Calu3 (cell line): ENCODE results near the gene CYP2C19. TPM values are rescaled to one million over a fixed set of nuclear protein-coding genes. Genes with fewer than 3 reads are reported as not detected.

Experiments used
- BruUV-seq: library from RNA; stranded (reverse); fragments of 400-500 nt; replicated peaks from 2 replicates; lab custom pipeline; 2021; lab: Mats Ljungman, UMichigan
- CTCF ChIA-PET: fragments of 300-600 bp; sonication (Branson Sonifier 250); formaldehyde crosslinking; loops from one replicate; lab custom pipeline; 2022; ENCODE audit warnings: antibody characterized with exemption; lab: Charles Lee
- DNase-seq: peaks from one replicate; pipeline ENCODE4 v3.0.0; 2022
- H3K27ac Mint-ChIP-seq: one replicate; pipeline ENCODE4 v1.8.0; 2022; ENCODE audit warnings: mixed read lengths; ENCODE audit not compliant: unreplicated experiment
- H3K27me3 Mint-ChIP-seq: one replicate; pipeline ENCODE4 v1.8.0; 2022; ENCODE audit warnings: mixed read lengths; ENCODE audit not compliant: unreplicated experiment
- H3K36me3 Mint-ChIP-seq: one replicate; pipeline ENCODE4 v1.8.0; 2022; ENCODE audit warnings: mild to moderate bottlenecking, moderate library complexity, mixed read lengths; ENCODE audit not compliant: insufficient read depth, unreplicated experiment
- H3K4me1 Mint-ChIP-seq: one replicate; pipeline ENCODE4 v1.8.0; 2022; ENCODE audit warnings: mild to moderate bottlenecking, low read depth, mixed read lengths; ENCODE audit not compliant: unreplicated experiment
- H3K4me3 Mint-ChIP-seq: one replicate; pipeline ENCODE4 v1.8.0; 2022; ENCODE audit warnings: mild to moderate bottlenecking, low read depth, moderate library complexity, mixed read lengths; ENCODE audit not compliant: unreplicated experiment
- H3K9me3 Mint-ChIP-seq: one replicate; pipeline ENCODE4 v1.8.0; 2022; ENCODE audit warnings: low read depth, mixed read lengths; ENCODE audit not compliant: unreplicated experiment
- CTCF ChIP-seq: fragments of 200-600 bp; IDR thresholded peaks from one replicate; pipeline ENCODE4 v1.8.0; 2022; ENCODE audit warnings: antibody characterized with exemption; ENCODE audit not compliant: unreplicated experiment
- intact Hi-C: fragments of 100-400 bp; cut with micrococcal nuclease; formaldehyde crosslinking; loops from one replicate; pipeline ENCODE4 v1.10.0; 2022; ENCODE audit not compliant: unreplicated experiment
- total RNA-seq: library from RNA; stranded (reverse); gene quantifications from 2 replicates; pipeline ENCODE4 v1.2.3, GENCODE V29; 2022

Gene CYP2C19
- total RNA-seq, 1 experiment from 2014 or later: 3.6 TPM

DNA sequence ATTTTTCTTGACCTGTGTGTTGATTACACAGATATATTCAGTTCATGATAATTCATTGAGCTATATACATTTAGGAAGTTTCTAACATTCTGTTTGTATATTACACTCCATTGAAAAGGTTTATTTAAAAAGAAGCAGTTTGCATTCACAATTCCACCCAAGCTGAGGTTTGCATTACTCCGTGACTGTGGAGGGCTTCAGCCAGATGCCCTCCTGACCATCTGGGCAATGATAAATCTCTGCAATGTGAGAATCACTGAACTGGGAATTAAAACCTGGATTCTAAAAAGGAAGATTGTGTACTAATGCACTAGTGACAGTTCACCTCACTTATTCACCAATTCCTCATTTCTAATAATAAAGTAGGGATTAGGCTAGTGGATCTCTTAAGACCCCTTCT lies 139.6 kb downstream of the CYP2C19 start:
- intact Hi-C loops: loop anchor here (2.0 kb wide), 1 partner anchor 217 kb away; no protein-coding TSS in a partner anchor
- TF ChIP-seq CTCF: no peak
- CTCF ChIA-PET: no interaction called here
- H3K27me3 Mint-ChIP-seq: no peaks in the 10 kb centered on the region
- peaks cover 6% of the 10 kb centered on the region for H3K9me3 Mint-ChIP-seq
- no peak for DNase-seq
- peaks cover 6% of the 10 kb centered on the region for H3K36me3 Mint-ChIP-seq
- no peak overlapping the region for H3K27ac Mint-ChIP-seq
- no TSS peak for BruUV-seq
- no peak overlapping the region for H3K4me3 Mint-ChIP-seq
- peaks cover 9% of the 10 kb centered on the region for H3K4me1 Mint-ChIP-seq

- no peak for TF ChIP-seq CTCF
- H3K4me3 Mint-ChIP-seq: no peak overlapping the region
- H3K9me3 Mint-ChIP-seq: peaks cover 2% of the 10 kb centered on the region
- H3K27me3 Mint-ChIP-seq: no peaks in the 10 kb centered on the region
- H3K27ac Mint-ChIP-seq: peak overlapping the region; percentile 64
- intact Hi-C loops: loop anchor here (2.0 kb wide), 1 partner anchor 218 kb away; no protein-coding TSS in a partner anchor
- H3K36me3 Mint-ChIP-seq: peaks cover 6% of the 10 kb centered on the region
- CTCF ChIA-PET: no interaction called here
- peak; percentile 40 for DNase-seq
- H3K4me1 Mint-ChIP-seq: peaks cover 9% of the 10 kb centered on the region
- no TSS peak for BruUV-seq
These were observed 140.1 kb downstream of the CYP2C19 start for GRCh38 chr10:94902570-94902969.

Other genes starting within 250 kb of the CYP2C19 start
- 53.5 and 63.3 TPM in 2 replicates for gene HELLS, start 216.9 kb upstream of the CYP2C19 start, total RNA-seq
- 13.0 and 18.1 TPM in 2 replicates for gene CYP2C18, start 79.0 kb upstream of the CYP2C19 start, total RNA-seq
- gene CYP2C9, start 176.0 kb downstream of the CYP2C19 start, total RNA-seq: 4.9 and 7.8 TPM in 2 replicates